ENCODE data around the gene SLC43A2. TPM values are rescaled to one million over a fixed set of nuclear protein-coding genes. Genes with fewer than 3 reads are reported as not detected.
"Not testable (repeated sequence)": the region's sequence is repeated elsewhere in the genome, so short reads cannot be mapped to it uniquely, and the experiment has no call there.

Gene SLC43A2
- total and polyA plus RNA-seq, 2 of the 13 experiments (the other 11 are each of a cell fraction or from before 2014, with no cell fraction given): 7.3 to 20.0 TPM

DNA sequence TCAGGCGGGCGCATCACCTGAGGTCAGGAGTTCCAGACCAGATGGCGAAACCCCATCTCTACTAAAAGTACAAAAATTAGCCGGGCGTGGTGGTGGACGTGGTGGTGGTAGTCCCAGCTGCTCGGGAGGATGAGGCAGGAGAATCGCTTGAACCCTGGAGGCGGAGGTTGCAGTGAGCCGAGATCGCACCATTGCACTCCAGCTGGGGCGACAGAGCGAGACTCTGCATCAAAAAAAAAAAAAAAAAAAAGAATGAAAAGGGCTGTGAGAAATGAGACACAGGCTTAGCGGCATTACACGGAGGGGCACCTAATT, 65.2 kb downstream of the SLC43A2 start:
- POLR2A ChIA-PET; CTCF ChIA-PET (ENCODE audit: low intra/inter-chr PET ratio, low total read pairs); H3K27ac ChIP-seq (ENCODE audit: extremely low read length, insufficient read depth, low read length); H2AFZ ChIP-seq (ENCODE audit: low read length); H3K27me3 ChIP-seq (ENCODE audit: control insufficient read depth in 1 of 2, insufficient read depth in 2 of 2, low read length in 2 of 2); BruUV-seq (replicated peaks); H3K9me3 ChIP-seq (ENCODE audit: low read length); DNase-seq (ENCODE audit: low spot score); in situ Hi-C loops (cut with HindIII; ENCODE audit: extremely low pct_ligation_motif_present, low pct_unique_long_range_greater_than_20kb); ATAC-seq; FAIRE-seq; H3K36me3 ChIP-seq (replicated peaks in 1 of 2; ENCODE audit: control insufficient read depth in 1 of 2, insufficient read depth in 2 of 2, low read length in 2 of 2); H4K20me1 ChIP-seq (ENCODE audit: insufficient read depth, low read length): not testable (repeated sequence)
- intact Hi-C loops (cut with micrococcal nuclease; ENCODE audit: unreplicated experiment): loop anchor here (5.0 kb wide), 1 partner anchor 46 kb away; the partner anchor contains the start of gene INPP5K
- H3K4me1 ChIP-seq (ENCODE audit: insufficient read depth, low read length): peaks cover 52% of the 10 kb centered on the region
- peak overlapping the region; percentile 6 to 63 (median 27); a peak in 4 of 6 replicates for H3K4me3 ChIP-seq (replicated peaks in 1 of 3; ENCODE audit: insufficient read depth in 1 of 3, low read depth in 2 of 3, low read length in 3 of 3)
- H3K4me2 ChIP-seq (ENCODE audit: low read depth, low read length): peak overlapping the region; percentile 93
- WGBS (ENCODE audit: low lambda C conversion rate): 4% methylated on average over 15 of the region's 15 CpGs
- H3K79me2 ChIP-seq (ENCODE audit: insufficient read depth, low read length): peaks cover 32% of the 10 kb centered on the region
- 0 out of 2 replicates have a peak, but pooled peaks have one; percentile 8 for TF ChIP-seq ZNF558 (CRISPR knock-in tag; IDR thresholded peaks at IDR 0.05; ENCODE audit: borderline replicate concordance)
- 0 out of 2 replicates have a peak, but pooled peaks have one; percentile 12 for TF ChIP-seq ZNF563 (CRISPR knock-in tag; IDR thresholded peaks at IDR 0.05)
- 0 out of 2 replicates have a peak, but pooled peaks have one; percentile 13 for TF ChIP-seq SP2 (CRISPR knock-in tag; IDR thresholded peaks at IDR 0.05)
- TF ChIP-seq KLF11 (CRISPR knock-in tag; IDR thresholded peaks at IDR 0.05): 0 out of 2 replicates have a peak, but pooled peaks have one; percentile 2
- TF ChIP-seq ZNF121 (CRISPR knock-in tag; IDR thresholded peaks at IDR 0.05): 0 out of 2 replicates have a peak, but pooled peaks have one; percentile 22
- TF ChIP-seq, protein P1, sequence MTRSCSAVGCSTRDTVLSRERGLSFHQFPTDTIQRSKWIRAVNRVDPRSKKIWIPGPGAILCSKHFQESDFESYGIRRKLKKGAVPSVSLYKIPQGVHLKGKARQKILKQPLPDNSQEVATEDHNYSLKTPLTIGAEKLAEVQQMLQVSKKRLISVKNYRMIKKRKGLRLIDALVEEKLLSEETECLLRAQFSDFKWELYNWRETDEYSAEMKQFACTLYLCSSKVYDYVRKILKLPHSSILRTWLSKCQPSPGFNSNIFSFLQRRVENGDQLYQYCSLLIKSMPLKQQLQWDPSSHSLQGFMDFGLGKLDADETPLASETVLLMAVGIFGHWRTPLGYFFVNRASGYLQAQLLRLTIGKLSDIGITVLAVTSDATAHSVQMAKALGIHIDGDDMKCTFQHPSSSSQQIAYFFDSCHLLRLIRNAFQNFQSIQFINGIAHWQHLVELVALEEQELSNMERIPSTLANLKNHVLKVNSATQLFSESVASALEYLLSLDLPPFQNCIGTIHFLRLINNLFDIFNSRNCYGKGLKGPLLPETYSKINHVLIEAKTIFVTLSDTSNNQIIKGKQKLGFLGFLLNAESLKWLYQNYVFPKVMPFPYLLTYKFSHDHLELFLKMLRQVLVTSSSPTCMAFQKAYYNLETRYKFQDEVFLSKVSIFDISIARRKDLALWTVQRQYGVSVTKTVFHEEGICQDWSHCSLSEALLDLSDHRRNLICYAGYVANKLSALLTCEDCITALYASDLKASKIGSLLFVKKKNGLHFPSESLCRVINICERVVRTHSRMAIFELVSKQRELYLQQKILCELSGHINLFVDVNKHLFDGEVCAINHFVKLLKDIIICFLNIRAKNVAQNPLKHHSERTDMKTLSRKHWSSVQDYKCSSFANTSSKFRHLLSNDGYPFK (CRISPR knock-in tag; IDR thresholded peaks at IDR 0.05; ENCODE audit: borderline replicate concordance): 0 out of 2 replicates have a peak, but pooled peaks have one; percentile 13
- TF ChIP-seq PHF21A (CRISPR knock-in tag; IDR thresholded peaks at IDR 0.05): 0 out of 2 replicates have a peak, but pooled peaks have one; percentile 3
- peak; percentile 83 for TF ChIP-seq CHD4 (IDR thresholded peaks at IDR 0.05; ENCODE audit: borderline replicate concordance, low read length)
- H3K9ac ChIP-seq (ENCODE audit: insufficient read depth, low read depth, low read length): 0 out of 2 replicates have a peak overlapping the region, but pooled peaks have one; percentile 26

Data from HepG2 (cell line).